Small intestine (tissue), 7 donors: Measurements from ENCODE around the gene BTRC. TPM values are rescaled to one million over a fixed set of nuclear protein-coding genes. Genes with fewer than 3 reads are reported as not detected.

ENCODE experiments used
- DNase-seq, 2 donors: peaks; one replicate each; pipeline versions ENCODE4 v3.0.0 to v3.0.0-alpha.2; 2013
- FAIRE-seq: peaks from 2 replicates; lab custom pipeline; 2012; peaks lifted over from hg19 to GRCh38; lab: Jason Lieb, UNC
- H3K27ac ChIP-seq, 3 donors: one replicate each; pipeline ENCODE4 v1.5.1; 2013; ENCODE audit warnings: low read length in 2 of 3, mild to moderate bottlenecking in 2 of 3, control low read depth in 1 of 3, inconsistent platforms in 1 of 3, low read depth in 1 of 3, moderate library complexity in 1 of 3
- H3K27me3 ChIP-seq, 3 donors: one replicate each; pipeline ENCODE4 v1.6.1; 2013; ENCODE audit warnings: low read length in 3 of 3, inconsistent platforms in 1 of 3; ENCODE audit not compliant: control insufficient read depth in 3 of 3, insufficient read depth in 3 of 3
- H3K36me3 ChIP-seq, 3 donors: one replicate each; pipeline ENCODE4 v1.6.1; 2013; ENCODE audit warnings: low read length in 3 of 3, inconsistent platforms in 1 of 3, low read depth in 1 of 3, mild to moderate bottlenecking in 1 of 3, moderate library complexity in 1 of 3; ENCODE audit not compliant: control insufficient read depth in 3 of 3, insufficient read depth in 2 of 3
- H3K4me1 ChIP-seq, 3 donors: one replicate each; pipeline ENCODE4 v1.6.1; 2013; ENCODE audit warnings: low read length in 2 of 3, inconsistent platforms in 1 of 3, low read depth in 1 of 3, mild to moderate bottlenecking in 1 of 3, moderate library complexity in 1 of 3; ENCODE audit not compliant: control insufficient read depth in 3 of 3, insufficient read depth in 2 of 3
- H3K4me3 ChIP-seq, 3 donors: one replicate each; pipeline ENCODE4 v1.5.1; 2013; ENCODE audit warnings: low read length in 3 of 3, control low read depth in 1 of 3, inconsistent platforms in 1 of 3, low read depth in 1 of 3, mild to moderate bottlenecking in 1 of 3, moderate library complexity in 1 of 3
- H3K9me3 ChIP-seq, 2 donors: one replicate each; pipeline ENCODE4 v1.6.1; 2013; ENCODE audit warnings: low read depth in 1 of 2, low read length in 1 of 2; ENCODE audit not compliant: control insufficient read depth in 2 of 2, insufficient read depth in 1 of 2
- WGBS, 3 donors: extraction: QIAGEN DNeasy Blood & Tissue Kit; methylation state at CpG; one replicate each; pipeline ENCODE4 v1.1.7; 2013; 5-methylcytosine and 5-hydroxymethylcytosine counted together
- polyA plus RNA-seq, 4 donors: library from polyadenylated mRNA; stranded (reverse) in 3 of 4; unstranded in 1 of 4; fragments of 200-250 nt in 3 of 4; fragments of 120-200 nt in 1 of 4; gene quantifications; one replicate each; pipeline versions ENCODE4 v1.2.1 to v1.2.3, GENCODE V29; 2013
- donor health status: healthy with polysubstance abuse.
- donor health status: control.
- donor health status: control.
- donor health status: Bipolar disorder and iron deficiency.
- donor health status: healthy.

BTRC gene
- polyA plus RNA-seq, 4 donors, result 3.0 to 12.5 (median 4.9) TPM

DNA sequence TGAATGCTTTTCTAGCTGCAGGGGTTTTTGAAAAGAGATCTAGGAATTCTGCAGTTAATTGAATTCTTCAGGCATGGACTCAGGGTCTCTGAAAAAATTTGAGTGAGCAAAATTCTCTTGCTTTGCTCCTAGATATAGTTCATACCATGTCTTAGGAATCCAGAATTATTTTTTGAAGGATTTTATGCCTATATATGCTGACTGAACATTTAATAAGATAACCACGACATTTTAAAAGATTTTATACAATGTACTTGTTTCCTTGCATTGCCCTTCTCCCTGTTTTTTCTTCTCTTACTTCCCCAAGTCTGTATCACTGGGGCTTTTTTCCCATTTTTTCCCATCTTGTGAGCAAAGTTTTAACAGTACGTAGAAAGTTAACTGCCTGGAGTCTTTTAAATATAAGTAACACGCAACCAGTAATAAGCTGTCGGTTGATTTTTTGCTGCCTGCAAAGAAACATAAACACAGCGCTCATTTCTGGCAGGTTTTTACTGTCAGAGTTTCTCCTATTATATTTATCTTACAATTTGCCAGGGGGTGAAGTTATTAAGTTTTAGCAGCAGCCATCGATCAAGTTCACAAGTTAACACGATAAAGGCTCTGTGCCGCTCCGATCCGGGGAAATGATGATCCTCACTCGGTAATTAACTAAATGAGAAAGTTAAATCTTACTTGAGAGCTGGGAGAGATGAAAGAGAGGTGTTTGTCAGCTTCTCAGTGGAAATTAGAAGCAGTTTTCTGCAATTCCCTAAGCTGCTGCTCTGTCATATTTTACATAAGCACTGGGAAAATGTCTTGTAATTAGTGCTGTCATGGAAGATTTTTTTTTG lies 153.1 kb downstream of the BTRC start:
- WGBS, 3 donors, result 80 to 94% (median 87%) methylated on average over 11 of the region's 11 CpGs
- FAIRE-seq (no peak), DNase-seq (no peak)

DNA sequence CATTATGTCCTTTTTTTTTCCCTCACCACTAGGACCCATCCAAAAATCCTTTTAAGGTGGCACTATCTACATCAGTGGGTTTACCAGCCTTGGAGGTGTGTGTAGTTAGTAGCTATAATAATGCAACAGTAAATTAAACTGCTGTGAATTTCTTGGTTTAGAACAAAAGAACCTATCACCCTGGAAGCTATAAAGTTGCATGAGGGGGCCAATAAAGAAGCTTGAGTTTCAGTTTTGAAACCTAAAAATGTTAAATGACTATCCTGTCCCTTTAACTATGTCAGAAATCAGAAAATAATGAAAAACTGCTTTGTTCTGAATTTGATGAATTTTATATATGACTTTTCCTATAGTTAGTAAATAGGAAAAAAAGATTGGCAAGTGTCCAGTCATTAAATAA lies 153.9 kb downstream of the BTRC start:
- H3K9me3 ChIP-seq, result no peaks in the 10 kb centered on the region
- no peaks in the 10 kb centered on the region for H3K27me3 ChIP-seq
- H3K4me3 ChIP-seq, result no peak overlapping the region
- H3K36me3 ChIP-seq, result no peaks in the 10 kb centered on the region
- FAIRE-seq, result no peak
- no peak for DNase-seq
- H3K4me1 ChIP-seq, result no peaks in the 10 kb centered on the region
- H3K27ac ChIP-seq, result no peak overlapping the region

More for the DNA sequence above, 153.1 kb downstream of the BTRC start:
- no peaks in the 10 kb centered on the region for H3K36me3 ChIP-seq
- no peaks in the 10 kb centered on the region for H3K4me1 ChIP-seq
- no peaks in the 10 kb centered on the region for H3K27me3 ChIP-seq
- no peaks in the 10 kb centered on the region for H3K9me3 ChIP-seq
- H3K4me3 ChIP-seq, result no peak overlapping the region
- no peak overlapping the region for H3K27ac ChIP-seq

DNA sequence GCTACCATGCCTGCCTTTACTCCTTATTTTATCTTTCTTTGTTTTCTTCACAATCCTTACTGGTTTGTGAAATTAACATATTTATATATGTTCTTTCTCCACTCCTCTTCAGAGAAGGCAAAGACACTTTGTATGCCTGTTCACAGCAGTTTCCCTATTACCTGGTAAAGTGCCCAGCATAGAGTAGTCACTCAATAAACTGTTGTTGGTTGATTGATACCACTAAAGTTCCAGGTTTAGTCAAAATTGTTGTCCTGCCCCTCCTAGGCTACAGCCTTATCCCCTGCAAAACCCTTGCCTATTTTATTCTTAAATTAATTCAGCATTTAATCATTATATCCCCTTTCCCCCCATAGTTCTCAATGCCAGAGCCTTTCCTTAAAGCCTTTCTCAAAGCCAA lies 158.0 kb downstream of the BTRC start:
- no peak for DNase-seq

DNA sequence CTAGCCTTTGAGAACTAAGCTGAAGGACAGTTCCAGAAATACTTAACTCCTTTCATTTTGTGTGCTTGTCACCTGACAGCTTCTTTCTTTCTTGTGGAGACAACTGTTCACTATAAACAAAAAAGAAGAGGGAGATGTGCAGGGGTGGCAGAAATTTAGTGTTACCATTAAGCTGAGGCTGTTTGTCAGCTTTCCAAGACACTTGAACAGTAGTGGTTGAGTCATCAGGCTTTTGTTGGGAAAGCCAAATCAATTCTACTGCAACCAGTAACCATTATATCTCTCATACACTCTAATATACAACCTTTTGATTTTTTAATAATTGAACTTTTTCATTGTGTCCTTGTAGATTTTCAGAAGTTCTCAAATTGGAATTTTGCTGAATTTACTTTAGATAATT lies 158.8 kb downstream of the BTRC start:
- Histone ChIP-seq H3K27ac (no peak overlapping the region), H3K4me3 (no peak overlapping the region), H3K27me3 (no peaks in the 10 kb centered on the region), H3K4me1 (no peaks in the 10 kb centered on the region), H3K9me3 (no peaks in the 10 kb centered on the region), H3K36me3 (no peaks in the 10 kb centered on the region)
- FAIRE-seq, result no peak
- no peak for DNase-seq

More for the DNA sequence above, 158.0 kb downstream of the BTRC start:
- Histone ChIP-seq H3K4me3 (no peak overlapping the region), H3K9me3 (no peaks in the 10 kb centered on the region), H3K4me1 (no peaks in the 10 kb centered on the region), H3K27me3 (no peaks in the 10 kb centered on the region), H3K36me3 (no peaks in the 10 kb centered on the region), H3K27ac (no peak overlapping the region)
- no peak for FAIRE-seq

DNA sequence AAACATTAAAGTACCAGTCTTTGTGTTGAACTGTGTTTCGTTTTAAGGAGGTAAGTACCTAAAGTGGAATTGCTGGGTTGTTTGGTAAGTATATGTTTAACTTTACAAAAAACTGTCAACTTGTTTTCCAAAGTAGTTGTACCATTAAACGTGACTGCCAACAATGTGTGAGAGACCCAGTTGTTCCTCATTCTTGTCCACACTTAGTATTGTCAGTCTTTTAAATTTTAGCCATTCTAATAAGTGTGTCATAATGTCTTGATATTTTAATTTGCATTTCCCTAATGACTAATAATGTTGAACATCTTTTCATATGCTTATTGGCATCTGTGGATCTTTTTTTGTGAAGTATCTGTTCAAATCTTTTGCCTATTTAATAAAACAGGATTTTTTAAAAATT lies 159.8 kb downstream of the BTRC start:
- H3K27me3 ChIP-seq, result no peaks in the 10 kb centered on the region
- H3K9me3 ChIP-seq, result no peaks in the 10 kb centered on the region
- no peaks in the 10 kb centered on the region for H3K36me3 ChIP-seq
- H3K27ac ChIP-seq, result no peak overlapping the region
- H3K4me3 ChIP-seq, result no peak overlapping the region
- 94 to 96% (median 96%) methylated on average over 2 of the region's 2 CpGs for WGBS, 3 donors
- DNase-seq (no peak), FAIRE-seq (no peak)
- H3K4me1 ChIP-seq, result no peaks in the 10 kb centered on the region

DNA sequence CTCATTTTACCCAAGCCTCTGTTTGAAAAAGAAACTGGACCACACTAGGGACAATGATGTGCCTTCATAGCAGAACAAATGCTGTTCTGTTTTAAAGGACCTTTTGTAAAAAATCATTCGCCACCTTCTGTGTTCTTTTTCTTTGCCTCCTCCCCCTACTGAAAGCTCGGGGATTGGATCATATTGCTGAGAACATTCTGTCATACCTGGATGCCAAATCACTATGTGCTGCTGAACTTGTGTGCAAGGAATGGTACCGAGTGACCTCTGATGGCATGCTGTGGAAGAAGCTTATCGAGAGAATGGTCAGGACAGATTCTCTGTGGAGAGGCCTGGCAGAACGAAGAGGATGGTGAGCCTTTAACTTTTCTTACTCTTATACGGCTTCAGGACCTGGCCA lies 171.9 kb downstream of the BTRC start:
- no peaks in the 10 kb centered on the region for H3K27me3 ChIP-seq
- no peak for FAIRE-seq
- DNase-seq, result no peak
- H3K9me3 ChIP-seq, result no peaks in the 10 kb centered on the region
- peaks cover 0 to 13% (median 3%) of the 10 kb centered on the region in 3 donors for H3K36me3 ChIP-seq
- no peak overlapping the region for H3K4me3 ChIP-seq
- 89 to 90% (median 90%) methylated on average over 6 of the region's 6 CpGs for WGBS, 3 donors
- no peak overlapping the region for H3K27ac ChIP-seq
- no peaks in the 10 kb centered on the region for H3K4me1 ChIP-seq

DNA sequence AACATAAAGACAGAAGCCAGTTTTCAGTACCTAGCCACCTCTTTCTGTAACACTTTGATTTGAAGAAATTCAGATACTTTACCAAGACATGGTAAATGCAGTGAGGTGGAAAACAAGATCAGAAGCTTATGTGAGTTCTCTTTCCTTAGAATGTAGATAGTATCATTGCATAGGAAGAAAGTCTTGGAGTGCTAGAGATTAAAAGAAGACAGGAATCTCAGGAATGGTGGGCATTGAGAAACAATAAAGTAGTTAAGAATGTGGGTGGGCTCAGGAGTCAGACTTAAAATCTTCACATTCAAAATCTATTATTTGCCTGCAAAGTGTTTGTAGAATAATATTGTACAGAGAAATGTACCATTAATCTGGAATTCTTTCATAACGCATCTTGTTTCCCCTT lies 175.2 kb downstream of the BTRC start:
- 81 to 100% (median 96%) methylated on average over 1 of the region's 1 CpG for WGBS, 3 donors
- no peak for FAIRE-seq

DNA sequence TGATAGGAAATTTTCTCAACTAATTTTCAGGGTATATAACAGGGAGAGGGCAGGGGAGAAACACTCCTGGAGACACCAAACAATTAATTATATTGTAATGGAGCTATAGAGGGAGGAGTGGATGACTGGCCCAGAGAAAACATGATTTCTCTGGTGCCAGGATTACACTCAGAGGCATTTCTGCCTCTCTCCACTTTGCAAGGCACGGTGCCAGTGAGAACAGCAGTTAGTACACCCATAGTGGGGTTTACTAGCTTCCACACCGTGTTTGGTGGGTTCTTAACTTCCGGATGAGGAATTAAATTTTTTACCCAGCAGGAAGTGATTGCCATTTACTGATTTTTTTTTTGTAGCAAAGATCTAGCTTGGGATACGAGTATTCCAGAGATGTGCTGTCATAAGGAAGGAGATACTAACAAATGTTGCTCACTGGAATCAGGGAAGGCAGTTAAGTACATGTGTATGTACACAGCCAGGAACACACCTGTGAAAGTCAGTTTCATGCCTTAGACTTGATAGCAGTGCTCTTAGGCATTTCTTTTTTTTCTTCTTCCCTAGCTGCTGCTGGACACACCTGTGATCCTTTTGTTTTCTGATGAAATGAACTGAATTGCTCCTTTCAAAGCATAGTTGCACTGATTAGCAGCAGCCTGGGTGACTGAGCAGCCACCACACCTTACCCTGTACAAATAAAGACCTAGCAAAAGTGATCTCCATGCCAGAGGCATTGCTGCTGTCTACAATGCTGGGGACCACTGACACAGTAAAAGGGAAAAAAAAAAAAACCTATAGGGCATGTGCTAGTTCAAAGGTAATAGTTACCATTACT lies 176.0 kb downstream of the BTRC start:
- H3K27ac ChIP-seq, result no peak overlapping the region
- H3K4me1 ChIP-seq, result no peaks in the 10 kb centered on the region
- no peak overlapping the region for H3K4me3 ChIP-seq
- H3K36me3 ChIP-seq, result peaks cover 2 to 14% (median 3%) of the 10 kb centered on the region in 3 donors
- WGBS, 3 donors, result 72 to 84% (median 78%) methylated on average over 4 of the region's 4 CpGs
- DNase-seq, result peak in 1 of 2 donors; percentile 3
- no peaks in the 10 kb centered on the region for H3K9me3 ChIP-seq
- H3K27me3 ChIP-seq, result no peaks in the 10 kb centered on the region
- no peak for FAIRE-seq

More for the DNA sequence above, 175.2 kb downstream of the BTRC start:
- Histone ChIP-seq H3K9me3 (no peaks in the 10 kb centered on the region), H3K4me1 (no peaks in the 10 kb centered on the region), H3K27ac (no peak overlapping the region), H3K27me3 (no peaks in the 10 kb centered on the region), H3K36me3 (peaks cover 2 to 10% (median 3%) of the 10 kb centered on the region in 3 donors), H3K4me3 (no peak overlapping the region)
- no peak for DNase-seq
